Endothelial cell of umbilical vein (primary cell): Measurements from ENCODE around the gene C19orf25.

ENCODE experiments used
- CTCF ChIP-seq, 2 donors: IDR thresholded peaks; 1 replicate in 1 of 2; 2 replicates in 1 of 2; pipeline ENCODE4 v1.5.1; 2011; ENCODE audit warnings: low read length in 2 of 2, mild to moderate bottlenecking in 2 of 2, moderate library complexity in 2 of 2, control low read depth in 1 of 2, inconsistent platforms in 1 of 2, low read depth in 1 of 2; ENCODE audit not compliant: insufficient read depth in 1 of 2; ENCODE audit errors: extremely low read depth in 1 of 2
- EZH2 ChIP-seq: IDR thresholded peaks from 2 replicates; pipeline ENCODE4 v1.6.1; 2012; ENCODE audit warnings: borderline replicate concordance, low read depth, mild to moderate bottlenecking, moderate library complexity, low read length, inconsistent platforms; ENCODE audit not compliant: severe bottlenecking

- no peak for TF ChIP-seq CTCF (IDR thresholded peaks at IDR 0.05; ENCODE audit: extremely low read depth in 1 of 2, insufficient read depth in 1 of 2, low read depth in 1 of 2, low read length in 2 of 2)
- no peak for TF ChIP-seq EZH2
Observed at GRCh38 chr19:1430246-1430645, 48.8 kb downstream of the C19orf25 start.
